Vagina (tissue), 2 donors: Measurements from ENCODE around the gene LARP7. TPM values are rescaled to one million over a fixed set of nuclear protein-coding genes. Genes with fewer than 3 reads are reported as not detected.
"Not testable (repeated sequence)": the region's sequence is repeated elsewhere in the genome, so short reads cannot be mapped to it uniquely, and the experiment has no call there.

ENCODE experiments used
- DNase-seq, 2 donors: peaks; one replicate each; pipeline ENCODE4 v3.0.0-alpha.2; 2017; ENCODE audit errors: extremely low spot score in 2 of 2
- H3K27ac ChIP-seq: fragments of 200-600 bp; sonication (generic); one replicate; pipeline ENCODE4 v1.5.1; 2019
- H3K27me3 ChIP-seq: fragments of 200-600 bp; sonication (generic); one replicate; pipeline ENCODE4 v1.5.1; 2019
- H3K36me3 ChIP-seq, 2 donors: fragments of 200-600 bp; sonication (generic); one replicate each; pipeline ENCODE4 v1.5.1; 2017 to 2019
- H3K4me1 ChIP-seq: fragments of 200-600 bp; sonication (generic); one replicate; pipeline ENCODE4 v1.5.1; 2019
- H3K4me3 ChIP-seq, 2 donors: fragments of 200-600 bp; sonication (generic); 1 replicate in 1 of 2; 2 replicates in 1 of 2; pipeline ENCODE4 v1.5.1; 2016 to 2019
- H3K9me3 ChIP-seq: fragments of 200-600 bp; sonication (generic); one replicate; pipeline ENCODE4 v1.5.1; 2019
- CTCF ChIP-seq, 3 experiments: fragments of 450-650 bp in 2 of 3; fragments of 200-600 bp in 1 of 3; sonication (generic) in 1 of 3; IDR thresholded peaks; one replicate each; pipeline ENCODE4 v1.5.1; 2017 to 2019; ENCODE audit warnings: antibody characterized with exemption in 3 of 3, mild to moderate bottlenecking in 2 of 3, moderate library complexity in 2 of 3
- POLR2A ChIP-seq, 2 donors: fragments of 450-650 bp; IDR thresholded peaks; one replicate each; pipeline ENCODE4 v1.6.1; 2017; ENCODE audit warnings: antibody characterized with exemption in 2 of 2, mild to moderate bottlenecking in 2 of 2, moderate library complexity in 2 of 2
- POLR2AphosphoS5 ChIP-seq, 2 donors: sonication (generic); formaldehyde crosslinking; IDR thresholded peaks; one replicate each; pipeline ENCODE4 v1.9.0; 2017; ENCODE audit warnings: antibody characterized with exemption in 2 of 2, mild to moderate bottlenecking in 2 of 2, low read depth in 1 of 2; ENCODE audit not compliant: insufficient read depth in 1 of 2
- intact Hi-C: fragments of 100-400 bp; cut with DNase I; formaldehyde crosslinking; loops from one replicate; pipeline ENCODE4 v1.15.1; 2023
- total RNA-seq: library from RNA; depleted of rRNA; stranded (reverse); fragments of >200 nt; gene quantifications from one replicate; pipeline ENCODE4 v1.2.3, GENCODE V29; 2016

LARP7 gene
- total RNA-seq, 1 donor from 2014 or later: 33.9 TPM

GRCh38 chr4:112593438-112594133 is 43.4 kb upstream of the LARP7 start:
- H3K4me3 ChIP-seq: no peak overlapping the region
- no peak for TF ChIP-seq POLR2AphosphoS5 (IDR thresholded peaks at IDR 0.05; ENCODE audit: insufficient read depth in 1 of 2, low read depth in 1 of 2)
- no peak for TF ChIP-seq CTCF (IDR thresholded peaks at IDR 0.05)
- TF ChIP-seq POLR2A (IDR thresholded peaks at IDR 0.05): no peak
- no peak for DNase-seq
- H3K9me3 ChIP-seq: no peaks in the 10 kb centered on the region
- H3K27ac ChIP-seq: no peak overlapping the region
- no peaks in the 10 kb centered on the region for H3K36me3 ChIP-seq
- H3K27me3 ChIP-seq: no peaks in the 10 kb centered on the region
- no peaks in the 10 kb centered on the region for H3K4me1 ChIP-seq
- intact Hi-C loops: no loop called here

GRCh38 chr4:112594993-112595392 is 42.0 kb upstream of the LARP7 start:
- Histone ChIP-seq H3K27ac (no peak overlapping the region), H3K4me1 (no peaks in the 10 kb centered on the region), H3K27me3 (no peaks in the 10 kb centered on the region), H3K4me3 (no peak overlapping the region), H3K9me3 (no peaks in the 10 kb centered on the region), H3K36me3 (no peaks in the 10 kb centered on the region)
- intact Hi-C loops: no loop called here
- TF ChIP-seq POLR2A (IDR thresholded peaks at IDR 0.05) (no peak), CTCF (IDR thresholded peaks at IDR 0.05) (no peak), POLR2AphosphoS5 (IDR thresholded peaks at IDR 0.05; ENCODE audit: insufficient read depth in 1 of 2, low read depth in 1 of 2) (no peak)
- DNase-seq: no peak

GRCh38 chr4:112604589-112604988 is 32.4 kb upstream of the LARP7 start:
- intact Hi-C loops: no loop called here
- DNase-seq: no peak

GRCh38 chr4:112612814-112613213 is 24.1 kb upstream of the LARP7 start:
- H3K4me3 ChIP-seq, H3K27ac ChIP-seq, H3K4me1 ChIP-seq, H3K9me3 ChIP-seq, H3K36me3 ChIP-seq, intact Hi-C loops, H3K27me3 ChIP-seq, DNase-seq: not testable (repeated sequence)

More at GRCh38 chr4:112604589-112604988, 32.4 kb upstream of the LARP7 start:
- H3K4me3 ChIP-seq: no peak overlapping the region
- H3K36me3 ChIP-seq: no peaks in the 10 kb centered on the region
- peak in 2 of 3 experiments; percentile 27 to 45 for TF ChIP-seq CTCF (IDR thresholded peaks at IDR 0.05)
- no peak for TF ChIP-seq POLR2AphosphoS5 (IDR thresholded peaks at IDR 0.05; ENCODE audit: insufficient read depth in 1 of 2, low read depth in 1 of 2)
- TF ChIP-seq POLR2A (IDR thresholded peaks at IDR 0.05): no peak
- no peak overlapping the region for H3K27ac ChIP-seq
- H3K9me3 ChIP-seq: no peaks in the 10 kb centered on the region
- H3K27me3 ChIP-seq: no peaks in the 10 kb centered on the region
- H3K4me1 ChIP-seq: no peaks in the 10 kb centered on the region

GRCh38 chr4:112616984-112617383 is 20.0 kb upstream of the LARP7 start:
- no peak for DNase-seq
- Histone ChIP-seq H3K27me3 (no peaks in the 10 kb centered on the region), H3K4me1 (no peaks in the 10 kb centered on the region), H3K4me3 (no peak overlapping the region), H3K9me3 (no peaks in the 10 kb centered on the region), H3K36me3 (no peaks in the 10 kb centered on the region), H3K27ac (no peak overlapping the region)
- intact Hi-C loops: no loop called here
- no peak for TF ChIP-seq POLR2A (IDR thresholded peaks at IDR 0.05)
- no peak for TF ChIP-seq POLR2AphosphoS5 (IDR thresholded peaks at IDR 0.05; ENCODE audit: insufficient read depth in 1 of 2, low read depth in 1 of 2)
- no peak for TF ChIP-seq CTCF (IDR thresholded peaks at IDR 0.05)
